OCI-LY3 (cell line): ENCODE measurements around the gene ZDHHC14.

Experiments used
- CTCF ChIP-seq: fragments of 200-600, 300-600 bp; sonication (generic); IDR thresholded peaks from 2 replicates; pipeline ENCODE4 v1.5.1; 2014; ENCODE audit warnings: antibody characterized with exemption, low read length, low read depth
- EZH2phosphoT487 ChIP-seq: fragments of 200-600 bp; shearing (Covaris generic); IDR thresholded peaks from 2 replicates; pipeline ENCODE4 v1.6.1; 2018; ENCODE audit warnings: antibody characterized with exemption, mixed run types, low read depth

DNA sequence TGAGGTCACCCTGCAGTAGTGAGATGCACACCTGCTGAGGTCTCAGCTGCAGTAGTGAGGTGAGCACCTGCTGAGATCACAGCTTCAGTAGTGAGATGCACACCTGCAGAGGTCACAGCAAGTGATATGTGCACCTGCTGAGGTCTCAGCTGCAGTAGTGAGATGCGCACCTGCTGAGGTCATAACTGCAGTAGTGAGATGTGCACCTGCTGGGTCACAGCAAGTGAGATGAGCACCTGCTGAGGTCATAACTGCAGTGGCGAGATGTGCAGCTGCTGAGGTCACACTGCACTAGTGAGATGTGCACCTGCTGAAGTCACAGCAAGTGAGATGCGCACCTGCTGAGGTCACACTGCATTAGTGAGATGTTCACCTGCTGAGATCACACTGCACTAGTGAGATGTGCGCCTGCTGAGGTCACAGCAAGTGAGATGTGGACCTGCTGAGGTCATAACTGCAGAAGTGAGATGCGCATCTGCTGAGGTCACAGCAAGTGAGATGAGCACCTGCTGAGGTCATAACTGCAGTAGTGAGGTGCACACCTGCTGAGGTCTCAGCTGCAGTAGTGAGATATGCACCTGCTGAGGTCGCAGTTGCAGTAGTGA, 20.8 kb downstream of the ZDHHC14 start:
- no peak for TF ChIP-seq CTCF
- no peak for TF ChIP-seq EZH2phosphoT487
